ENCODE results near the gene FAM227B.

Gene FAM227B

GRCh38 chr15:49645941-49646340 lies 25.3 kb upstream of the FAM227B start:
- TF ChIP-seq POLR2AphosphoS5 (IDR thresholded peaks at IDR 0.05; ENCODE audit: borderline replicate concordance, low read depth, low read length) (no peak), EZH2 (IDR thresholded peaks at IDR 0.05) (no peak), FOXP2 (optimal IDR thresholded peaks at IDR 0.05; ENCODE audit: control extremely low read depth, extremely low read length, insufficient read depth) (no peak)
- Histone ChIP-seq H3K36me3 (ENCODE audit: insufficient read depth, low read length) (no peaks in the 10 kb centered on the region), H3K9me3 (ENCODE audit: low read depth, low read length) (no peaks in the 10 kb centered on the region), H3K9ac (ENCODE audit: insufficient read length) (no peak overlapping the region), H3K4me3 (no peak overlapping the region), H3K27ac (no peak overlapping the region)
- no peak for DNase-seq (ENCODE audit: low read depth, low spot score)

DNA sequence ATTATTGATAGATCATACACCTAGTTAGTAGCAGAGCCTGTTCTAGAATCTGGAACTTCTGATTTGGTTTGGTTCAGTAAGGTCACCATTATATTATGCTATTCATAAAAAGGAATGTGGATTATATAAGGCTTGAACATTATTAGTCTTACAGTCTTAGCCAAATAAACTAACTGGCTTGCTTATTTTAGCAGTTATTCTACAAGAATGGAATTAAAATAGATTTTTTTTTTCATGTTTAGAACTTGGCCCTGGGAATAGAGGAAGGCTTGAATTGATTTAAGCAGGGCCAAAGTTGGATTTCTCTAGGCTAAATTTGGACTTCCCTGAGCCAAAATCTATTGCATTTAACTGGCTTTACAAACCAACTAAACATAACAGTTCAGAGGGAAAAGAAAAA lies 24.7 kb upstream of the FAM227B start:
- Histone ChIP-seq H3K9ac (ENCODE audit: insufficient read length) (no peak overlapping the region), H3K27ac (no peak overlapping the region), H3K36me3 (ENCODE audit: insufficient read depth, low read length) (no peaks in the 10 kb centered on the region), H3K4me3 (no peak overlapping the region), H3K9me3 (ENCODE audit: low read depth, low read length) (no peaks in the 10 kb centered on the region)
- TF ChIP-seq EZH2 (IDR thresholded peaks at IDR 0.05) (no peak), POLR2AphosphoS5 (IDR thresholded peaks at IDR 0.05; ENCODE audit: borderline replicate concordance, low read depth, low read length) (no peak), FOXP2 (optimal IDR thresholded peaks at IDR 0.05; ENCODE audit: control extremely low read depth, extremely low read length, insufficient read depth) (no peak)
- DNase-seq (ENCODE audit: low read depth, low spot score) = no peak

DNA sequence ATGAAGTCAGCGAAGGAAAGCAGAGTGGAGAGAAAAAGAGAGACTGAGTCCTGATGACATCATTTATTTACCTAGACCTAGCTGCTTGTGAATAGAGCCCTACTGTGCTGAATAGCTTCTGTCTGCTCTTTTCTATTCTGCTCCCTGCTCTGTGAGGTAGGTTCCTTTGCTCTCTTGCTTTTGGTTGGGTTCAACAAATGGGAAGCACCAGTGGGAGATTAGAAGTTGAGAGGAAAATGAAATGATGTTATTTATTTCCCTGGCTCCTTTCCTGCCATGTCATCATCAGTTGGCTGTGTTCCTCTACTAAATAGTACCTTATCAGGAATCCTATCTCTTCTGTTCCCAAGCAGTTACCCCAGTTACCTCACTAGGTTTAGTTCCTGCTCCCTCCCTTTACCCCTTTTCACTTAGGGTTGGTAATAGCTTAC lies 23.8 kb upstream of the FAM227B start:
- no peak for TF ChIP-seq EZH2 (IDR thresholded peaks at IDR 0.05)
- TF ChIP-seq FOXP2 (optimal IDR thresholded peaks at IDR 0.05; ENCODE audit: control extremely low read depth, extremely low read length, insufficient read depth) = no peak
- no peak for TF ChIP-seq POLR2AphosphoS5 (IDR thresholded peaks at IDR 0.05; ENCODE audit: borderline replicate concordance, low read depth, low read length)
- no peak overlapping the region for H3K27ac ChIP-seq

GRCh38 chr15:49637857-49638256 lies 17.2 kb upstream of the FAM227B start:
- H3K36me3 ChIP-seq (ENCODE audit: insufficient read depth, low read length) = no peaks in the 10 kb centered on the region; the same call in 1 of the 2 replicates
- no peaks in the 10 kb centered on the region for H3K9me3 ChIP-seq (ENCODE audit: low read depth, low read length)
- H3K27ac ChIP-seq = no peak overlapping the region
- no peak overlapping the region for H3K9ac ChIP-seq (ENCODE audit: insufficient read length)
- no peak overlapping the region for H3K4me3 ChIP-seq
- TF ChIP-seq POLR2AphosphoS5 (IDR thresholded peaks at IDR 0.05; ENCODE audit: borderline replicate concordance, low read depth, low read length) = no peak
- TF ChIP-seq FOXP2 (optimal IDR thresholded peaks at IDR 0.05; ENCODE audit: control extremely low read depth, extremely low read length, insufficient read depth) = no peak
- no peak for TF ChIP-seq EZH2 (IDR thresholded peaks at IDR 0.05)
- no peak for DNase-seq (ENCODE audit: low read depth, low spot score)

More for the DNA sequence above, 23.8 kb upstream of the FAM227B start:
- DNase-seq (ENCODE audit: low read depth, low spot score) = no peak
- no peaks in the 10 kb centered on the region for H3K36me3 ChIP-seq (ENCODE audit: insufficient read depth, low read length)
- no peak overlapping the region for H3K9ac ChIP-seq (ENCODE audit: insufficient read length)
- H3K9me3 ChIP-seq (ENCODE audit: low read depth, low read length) = no peaks in the 10 kb centered on the region
- no peak overlapping the region for H3K4me3 ChIP-seq

DNA sequence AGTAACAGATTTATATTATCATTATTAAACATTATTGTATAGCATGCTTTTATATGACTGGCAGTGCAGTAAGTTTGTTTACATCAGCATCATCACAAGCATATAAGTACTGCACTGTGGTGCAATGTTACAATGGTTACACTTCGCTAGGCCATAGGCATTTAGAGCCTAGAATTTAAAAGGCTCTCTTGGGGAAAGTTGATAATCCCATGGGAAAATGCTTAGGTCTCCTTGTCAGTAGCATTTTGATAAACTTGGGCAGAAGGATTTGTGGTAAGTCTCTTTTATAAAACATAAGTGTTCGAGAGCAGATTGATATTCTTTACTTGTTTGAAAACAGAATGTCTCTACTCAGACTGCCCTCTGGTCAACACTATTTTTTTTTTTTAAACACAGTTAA lies 7.8 kb upstream of the FAM227B start:
- Histone ChIP-seq H3K9ac (ENCODE audit: insufficient read length) (no peak overlapping the region), H3K4me3 (no peak overlapping the region), H3K36me3 (ENCODE audit: insufficient read depth, low read length) (peaks cover 24% of the 10 kb centered on the region), H3K9me3 (ENCODE audit: low read depth, low read length) (no peaks in the 10 kb centered on the region; the same call in 1 of the 2 replicates), H3K27ac (no peak overlapping the region)
- DNase-seq (ENCODE audit: low read depth, low spot score) = no peak
- TF ChIP-seq POLR2AphosphoS5 (IDR thresholded peaks at IDR 0.05; ENCODE audit: borderline replicate concordance, low read depth, low read length) = no peak
- no peak for TF ChIP-seq EZH2 (IDR thresholded peaks at IDR 0.05)
- TF ChIP-seq FOXP2 (optimal IDR thresholded peaks at IDR 0.05; ENCODE audit: control extremely low read depth, extremely low read length, insufficient read depth) = no peak

DNA sequence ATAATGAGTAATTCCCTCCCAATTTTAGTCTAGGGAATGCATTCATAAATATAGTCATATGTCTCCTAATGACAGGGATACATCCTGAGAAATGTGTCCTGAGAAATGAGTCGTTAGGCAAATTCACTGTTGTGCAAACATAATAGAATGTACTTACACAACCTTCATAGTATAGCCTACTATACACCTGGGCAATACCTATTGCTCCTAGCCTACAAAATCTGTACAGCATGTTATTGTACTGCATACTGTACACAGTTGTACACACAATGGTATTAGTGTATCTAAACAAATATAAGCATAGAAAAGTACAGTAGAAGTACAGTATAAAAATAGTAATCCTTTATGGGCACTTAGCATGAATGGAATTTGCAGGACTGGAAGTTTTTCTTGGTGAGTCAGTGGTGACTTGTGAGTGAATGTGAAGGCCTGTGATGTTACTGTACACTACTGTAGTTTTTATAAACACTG lies 6.8 kb upstream of the FAM227B start:
- Histone ChIP-seq H3K9ac (ENCODE audit: insufficient read length) (no peak overlapping the region), H3K4me3 (no peak overlapping the region), H3K9me3 (ENCODE audit: low read depth, low read length) (no peaks in the 10 kb centered on the region; the same call in 1 of the 2 replicates), H3K36me3 (ENCODE audit: insufficient read depth, low read length) (peaks cover 24% of the 10 kb centered on the region), H3K27ac (no peak overlapping the region)
- no peak for TF ChIP-seq FOXP2 (optimal IDR thresholded peaks at IDR 0.05; ENCODE audit: control extremely low read depth, extremely low read length, insufficient read depth)
- TF ChIP-seq POLR2AphosphoS5 (IDR thresholded peaks at IDR 0.05; ENCODE audit: borderline replicate concordance, low read depth, low read length) = no peak
- TF ChIP-seq EZH2 (IDR thresholded peaks at IDR 0.05) = no peak
- no peak for DNase-seq (ENCODE audit: low read depth, low spot score)

GRCh38 chr15:49625460-49626036 lies 4.9 kb upstream of the FAM227B start:
- Histone ChIP-seq H3K27ac (no peak overlapping the region), H3K36me3 (ENCODE audit: insufficient read depth, low read length) (peaks cover 24% of the 10 kb centered on the region), H3K4me3 (no peak overlapping the region), H3K9ac (ENCODE audit: insufficient read length) (no peak overlapping the region), H3K9me3 (ENCODE audit: low read depth, low read length) (no peaks in the 10 kb centered on the region; the same call in 1 of the 2 replicates)
- TF ChIP-seq EZH2 (IDR thresholded peaks at IDR 0.05) (no peak), POLR2AphosphoS5 (IDR thresholded peaks at IDR 0.05; ENCODE audit: borderline replicate concordance, low read depth, low read length) (no peak), FOXP2 (optimal IDR thresholded peaks at IDR 0.05; ENCODE audit: control extremely low read depth, extremely low read length, insufficient read depth) (no peak)
- DNase-seq (ENCODE audit: low read depth, low spot score) = no peak

DNA sequence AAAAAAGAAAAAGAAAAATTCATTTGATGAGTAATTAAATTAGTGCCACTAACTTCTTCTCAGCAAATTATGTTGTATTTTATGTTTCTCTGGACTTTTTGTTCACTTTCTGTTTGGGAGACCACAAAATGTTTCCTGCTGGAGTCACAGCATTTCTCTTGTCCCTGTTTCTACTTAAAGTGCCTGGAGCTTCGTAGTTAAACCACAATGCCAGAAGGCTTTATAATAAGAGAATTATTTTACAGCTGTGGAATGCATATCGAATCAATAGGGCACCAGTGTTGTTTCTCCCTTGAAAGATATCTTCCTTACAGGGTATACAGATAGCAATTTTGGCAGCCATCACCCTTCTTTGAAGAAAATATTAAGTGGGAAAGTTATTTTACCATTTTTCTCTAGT lies 3.4 kb upstream of the FAM227B start:
- Histone ChIP-seq H3K9me3 (ENCODE audit: low read depth, low read length) (no peaks in the 10 kb centered on the region; the same call in 1 of the 2 replicates), H3K36me3 (ENCODE audit: insufficient read depth, low read length) (peaks cover 24% of the 10 kb centered on the region), H3K9ac (ENCODE audit: insufficient read length) (peak overlapping the region; percentile 50), H3K27ac (peak overlapping the region; percentile 86), H3K4me3 (peak overlapping the region; percentile 65)
- peak; percentile 76 for DNase-seq (ENCODE audit: low read depth, low spot score)
- TF ChIP-seq POLR2AphosphoS5 (IDR thresholded peaks at IDR 0.05; ENCODE audit: borderline replicate concordance, low read depth, low read length) = no peak
- no peak for TF ChIP-seq EZH2 (IDR thresholded peaks at IDR 0.05)
- TF ChIP-seq FOXP2 (optimal IDR thresholded peaks at IDR 0.05; ENCODE audit: control extremely low read depth, extremely low read length, insufficient read depth) = no peak

All from SK-N-MC (cell line).